H1 (cell line): Measurements from ENCODE around the gene IREB2. TPM values are rescaled to one million over a fixed set of nuclear protein-coding genes. Genes with fewer than 3 reads are reported as not detected.
"Not testable (repeated sequence)": the region's sequence is repeated elsewhere in the genome, so short reads cannot be mapped to it uniquely, and the experiment has no call there.

ENCODE experiments used
- CTCF ChIA-PET: fragments of 300-600 bp; sonication (Branson Sonifier 250); formaldehyde crosslinking; loops from one replicate; lab custom pipeline; 2021; ENCODE audit not compliant: partially characterized antibody; lab: Charles Lee
- POLR2A ChIA-PET: fragments of 300-600 bp; sonication (Branson Sonifier 250); formaldehyde crosslinking; loops from one replicate; lab custom pipeline; 2021; ENCODE audit warnings: inconsistent platforms; ENCODE audit not compliant: partially characterized antibody; lab: Charles Lee
- DNase-seq, 2 experiments: peaks; one replicate each; pipeline versions ENCODE4 v3.0.0 to v3.0.0-alpha.2; 2010 to 2022; ENCODE audit warnings: low spot score in 2 of 2, low read depth in 1 of 2, mixed read lengths in 1 of 2
- FAIRE-seq: peaks from 2 replicates; lab custom pipeline; 2011; peaks lifted over from hg19 to GRCh38; lab: Jason Lieb, UNC
- H2AFZ ChIP-seq: 2 replicates; pipeline ENCODE4 v1.8.1; 2012; ENCODE audit warnings: low read length, inconsistent platforms
- H2AK5ac ChIP-seq: 2 replicates; pipeline ENCODE4 v1.6.1; 2013; ENCODE audit warnings: low read depth, low read length
- H2BK120ac ChIP-seq: replicated peaks from 2 replicates; pipeline ENCODE3; 2013; ENCODE audit warnings: low read depth, low read length, inconsistent platforms
- H2BK12ac ChIP-seq: 2 replicates; pipeline ENCODE4 v1.6.1; 2013; ENCODE audit warnings: low read depth, low read length
- H2BK15ac ChIP-seq: 2 replicates; pipeline ENCODE4 v1.6.1; 2013; ENCODE audit warnings: low read length
- H2BK20ac ChIP-seq: 2 replicates; pipeline ENCODE4 v1.6.1; 2013; ENCODE audit warnings: low read length
- H2BK5ac ChIP-seq: 2 replicates; pipeline ENCODE4 v1.6.1; 2013; ENCODE audit warnings: low read depth, low read length
- H3K14ac ChIP-seq: 2 replicates; pipeline ENCODE4 v1.6.1; 2013; ENCODE audit warnings: inconsistent platforms; ENCODE audit not compliant: insufficient read length
- H3K18ac ChIP-seq: 2 replicates; pipeline ENCODE4 v1.6.1; 2013; ENCODE audit warnings: low read length; ENCODE audit errors: extremely low read depth
- H3K23ac ChIP-seq: 2 replicates; pipeline ENCODE4 v1.6.1; 2013; ENCODE audit warnings: inconsistent platforms; ENCODE audit not compliant: insufficient read length
- H3K23me2 ChIP-seq: 2 replicates; pipeline ENCODE4 v1.6.1; 2013; ENCODE audit warnings: low read depth, low read length
- H3K27ac ChIP-seq: 2 replicates; pipeline ENCODE4 v1.6.1; 2011; ENCODE audit warnings: low read depth, low read length, inconsistent platforms
- H3K27me3 ChIP-seq, 4 experiments: replicated peaks in 1 of 4; 1 replicate in 1 of 4; 2 replicates in 3 of 4; pipeline versions ENCODE4 v1.6.1 to v1.8.1; 2011 to 2013; ENCODE audit warnings: low read length in 3 of 4, mild to moderate bottlenecking in 3 of 4, inconsistent platforms in 2 of 4, mixed read lengths in 2 of 4, moderate library complexity in 1 of 4; ENCODE audit not compliant: control insufficient read depth in 3 of 4, insufficient read depth in 3 of 4; ENCODE audit errors: extremely low read depth in 1 of 4
- H3K36me3 ChIP-seq, 4 experiments: 2 replicates each; pipeline versions ENCODE4 v1.6.1 to v1.8.1; 2011 to 2013; ENCODE audit warnings: mild to moderate bottlenecking in 4 of 4, low read length in 3 of 4, moderate library complexity in 2 of 4, control low read depth in 1 of 4, inconsistent platforms in 1 of 4; ENCODE audit not compliant: insufficient read depth in 4 of 4, control insufficient read depth in 2 of 4
- H3K4ac ChIP-seq: replicated peaks from 2 replicates; pipeline ENCODE3; 2013; ENCODE audit warnings: low read length, low read depth, mixed read lengths, inconsistent platforms; ENCODE audit not compliant: insufficient read length
- H3K4me1 ChIP-seq, 4 experiments: replicated peaks in 1 of 4; 1 replicate in 1 of 4; 2 replicates in 3 of 4; pipeline versions ENCODE4 v1.6.1 to v1.8.1; 2011 to 2013; ENCODE audit warnings: low read length in 3 of 4, inconsistent platforms in 2 of 4, mixed read lengths in 1 of 4; ENCODE audit not compliant: insufficient read depth in 4 of 4, control insufficient read depth in 3 of 4
- H3K4me2 ChIP-seq, 2 experiments: 2 replicates each; pipeline versions ENCODE4 v1.6.1 to v1.8.1; 2011 to 2013; ENCODE audit warnings: low read depth in 2 of 2, low read length in 2 of 2, control low read depth in 1 of 2, inconsistent platforms in 1 of 2, mild to moderate bottlenecking in 1 of 2; ENCODE audit not compliant: insufficient read depth in 1 of 2
- H3K4me3 ChIP-seq, 4 experiments: fragments of 200-600, 300-600 bp in 1 of 4; sonication (generic), shearing (Covaris generic), sonication (Bioruptor Twin) in 1 of 4; 2 replicates each; pipeline versions ENCODE4 v1.5.1 to v1.8.1; 2011 to 2016; ENCODE audit warnings: low read length in 4 of 4, low read depth in 3 of 4, control low read depth in 2 of 4, inconsistent platforms in 2 of 4, mild to moderate bottlenecking in 2 of 4, mixed read lengths in 1 of 4, moderate library complexity in 1 of 4; ENCODE audit not compliant: insufficient read depth in 2 of 4; ENCODE audit errors: extremely low read depth in 1 of 4
- H3K56ac ChIP-seq: replicated peaks from 2 replicates; pipeline ENCODE3; 2013; ENCODE audit warnings: low read depth, mild to moderate bottlenecking, mixed read lengths, low read length, inconsistent platforms; ENCODE audit not compliant: insufficient read length
- H3K79me1 ChIP-seq: 2 replicates; pipeline ENCODE4 v1.6.1; 2013; ENCODE audit warnings: low read depth, low read length, control low read depth
- H3K79me2 ChIP-seq, 2 experiments: 2 replicates each; pipeline versions ENCODE4 v1.6.1 to v1.8.1; 2012 to 2013; ENCODE audit warnings: low read length in 2 of 2, mild to moderate bottlenecking in 2 of 2, inconsistent platforms in 1 of 2; ENCODE audit not compliant: insufficient read depth in 2 of 2, control insufficient read depth in 1 of 2
- H3K9ac ChIP-seq, 4 experiments: replicated peaks in 1 of 4; 1 replicate in 1 of 4; 2 replicates in 3 of 4; pipeline versions ENCODE4 v1.6.1 to v1.8.1; 2011 to 2013; ENCODE audit warnings: low read depth in 3 of 4, low read length in 3 of 4, control low read depth in 2 of 4, mild to moderate bottlenecking in 2 of 4, moderate library complexity in 2 of 4, inconsistent platforms in 1 of 4; ENCODE audit errors: extremely low read depth in 1 of 4
- H3K9me3 ChIP-seq, 2 experiments: 2 replicates each; pipeline versions ENCODE4 v1.6.1 to v1.8.1; 2012 to 2013; ENCODE audit warnings: mild to moderate bottlenecking in 2 of 2, moderate library complexity in 2 of 2, control low read depth in 1 of 2, inconsistent platforms in 1 of 2, low read depth in 1 of 2, low read length in 1 of 2, mixed read lengths in 1 of 2; ENCODE audit not compliant: insufficient read depth in 2 of 2
- H4K20me1 ChIP-seq, 2 experiments: replicated peaks in 1 of 2; 2 replicates each; pipeline versions ENCODE3 to v1.8.1; 2011 to 2013; ENCODE audit warnings: inconsistent platforms in 2 of 2, low read length in 2 of 2, mild to moderate bottlenecking in 1 of 2; ENCODE audit not compliant: insufficient read depth in 2 of 2, control insufficient read depth in 1 of 2
- H4K5ac ChIP-seq: 2 replicates; pipeline ENCODE4 v1.6.1; 2013; ENCODE audit warnings: low read length, low read depth, mixed read lengths, inconsistent platforms; ENCODE audit not compliant: insufficient read length
- H4K8ac ChIP-seq: 2 replicates; pipeline ENCODE4 v1.8.0; 2013; ENCODE audit warnings: mild to moderate bottlenecking, moderate library complexity, low read length, inconsistent platforms; ENCODE audit not compliant: insufficient read depth; ENCODE audit errors: extremely low read depth
- H4K91ac ChIP-seq: replicated peaks from 2 replicates; pipeline ENCODE3; 2013; ENCODE audit warnings: low read length, mixed read lengths, inconsistent platforms; ENCODE audit not compliant: insufficient read length
- WGBS, 2 experiments: shearing (Covaris generic) in 1 of 2; methylation state at CpG; one replicate each; pipeline versions ENCODE4 v1.1.6 to v1.1.7; 2013 to 2015; ENCODE audit warnings: low lambda C conversion rate in 2 of 2, mixed read lengths in 2 of 2, inconsistent platforms in 1 of 2, low coverage in 1 of 2, missing lambda C conversion rate in 1 of 2; ENCODE audit not compliant: insufficient replicate concordance in 2 of 2, insufficient coverage in 1 of 2, insufficient read length in 1 of 2; ENCODE audit errors: extremely low coverage in 1 of 2, missing lambda C conversion rate in 1 of 2; 5-methylcytosine and 5-hydroxymethylcytosine counted together
- polyA plus RNA-seq, 7 experiments: library from polyadenylated mRNA; depleted of rRNA in 3 of 7; stranded (reverse) in 5 of 7; unstranded in 2 of 7; fragments of >200 nt in 5 of 7; fragments of 200-250 nt in 2 of 7; gene quantifications; 1 replicate in 5 of 7; 2 replicates in 1 of 7; 4 replicates in 1 of 7; pipeline versions ENCODE4 v1.2.1 to v1.2.3, GENCODE V29; 2011 to 2013; ENCODE audit warnings: missing spikeins in 2 of 7, mixed read lengths in 2 of 7
- total RNA-seq: library from RNA; stranded (reverse); fragmentation: NEBNext Ultra II Directional; extraction: Animal tissue kit (Norgen Biotek cat#: 25700); gene quantifications from 2 replicates; pipeline ENCODE4 v1.2.1, GENCODE V29; 2021

The IREB2 gene
- total and polyA plus RNA-seq, 2 of the 8 experiments (the other 6 are each of a cell fraction or from before 2014, with no cell fraction given), result 21.0 to 103 TPM

- not testable (repeated sequence) for H3K27me3 ChIP-seq, H3K4me1 ChIP-seq, H3K56ac ChIP-seq, H2BK12ac ChIP-seq, H4K20me1 ChIP-seq, DNase-seq, H3K4ac ChIP-seq, H2BK20ac ChIP-seq, H2BK15ac ChIP-seq, H3K23me2 ChIP-seq, H3K9me3 ChIP-seq, H3K79me1 ChIP-seq, H2BK120ac ChIP-seq, H4K8ac ChIP-seq, H3K14ac ChIP-seq, H2AK5ac ChIP-seq, H3K23ac ChIP-seq, FAIRE-seq
- Histone ChIP-seq H3K36me3 (peaks cover 2 to 26% (median 6%) of the 10 kb centered on the region in 4 experiments; a peak in 7 of 8 replicates), H2BK5ac (peak overlapping the region; percentile 89), H3K4me2 (peak overlapping the region; percentile 78 to 94), H4K91ac (peak overlapping the region; percentile 96), H3K18ac (peak overlapping the region; percentile 67; the same call in 1 of the 2 replicates), H3K9ac (peak overlapping the region in 2 of 4 experiments; percentile 88 to 89; a peak in 5 of 7 replicates), H2AFZ (peak overlapping the region; percentile 90), H3K27ac (peak overlapping the region; percentile 92; the same call in 1 of the 2 replicates), H4K5ac (peak overlapping the region; percentile 95), H3K79me2 (peaks cover 0 to 22% of the 10 kb centered on the region in 2 experiments; a peak in 2 of 4 replicates), H3K4me3 (peak overlapping the region; percentile 82 to 93 (median 92))
- ChIA-PET POLR2A (interaction anchor here (0.8 to 2.9 kb wide), 13 partner anchors 10 to 241 kb away, joined by 3 to 17 read pairs (median 5); partner anchors contain the start of genes CHRNA5, HYKK and IREB2), CTCF (interaction anchor here (0.6 to 1.0 kb wide), 3 partner anchors 80 to 232 kb away, joined by 3 to 5 read pairs (median 3); no protein-coding TSS in a partner anchor)
- WGBS, 2 experiments, result 90% methylated on average over 18 of the region's 18 CpGs; no CpG with 5 or more reads in 1 of the 2 experiments
Measured at GRCh38 chr15:78539464-78540140, 101.6 kb downstream of the IREB2 start.
